ENCODE measurements around the gene USHBP1.

Gene USHBP1

DNA sequence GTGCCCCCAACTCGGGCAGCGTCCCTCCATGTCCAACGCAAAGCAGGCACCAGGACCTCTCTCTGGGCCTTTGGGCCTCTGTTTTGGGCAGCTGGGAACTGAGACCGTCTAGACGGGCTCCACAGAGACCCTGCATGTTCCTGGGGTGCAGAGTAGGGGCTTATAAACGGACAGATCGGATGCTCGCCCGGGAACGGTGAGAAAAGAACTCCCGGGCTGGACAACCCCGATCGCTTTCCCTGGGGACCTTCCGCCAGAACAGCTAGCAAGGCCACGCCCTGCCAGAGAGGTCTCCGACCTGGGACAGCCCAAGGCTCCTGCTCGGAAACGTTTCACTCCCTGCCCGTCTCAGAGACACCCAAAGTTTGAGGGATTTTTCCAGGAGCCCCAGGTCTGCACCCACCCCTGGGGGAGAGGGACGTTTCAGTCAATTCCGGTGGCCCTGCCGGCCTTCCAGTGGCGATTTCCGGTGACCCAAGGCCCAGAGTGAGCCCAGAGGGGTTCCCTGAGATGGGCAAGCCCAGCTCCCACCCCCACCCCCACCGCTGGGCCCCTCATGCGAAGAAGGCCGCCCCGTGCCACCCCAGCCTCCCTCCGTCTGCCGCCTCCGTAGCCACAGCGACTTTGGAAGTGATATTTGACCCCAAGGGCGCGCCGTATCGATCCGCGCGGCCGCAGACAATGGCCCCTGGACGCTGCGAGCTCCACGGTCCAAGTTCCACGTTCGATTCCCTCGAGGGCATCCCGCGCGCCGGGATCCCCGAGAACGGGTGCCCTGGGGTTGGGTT is 20.5 kb downstream of the USHBP1 start:
- TF ChIP-seq PAX5 (IDR thresholded peaks at IDR 0.05; ENCODE audit: insufficient read depth, low read length, severe bottlenecking): no peak
- TF ChIP-seq TAF1 (IDR thresholded peaks at IDR 0.05; ENCODE audit: low read depth, low read length): no peak
- TF ChIP-seq SPI1 (IDR thresholded peaks at IDR 0.05; ENCODE audit: low read depth, low read length): no peak
- TF ChIP-seq POU2F2 (IDR thresholded peaks at IDR 0.05; ENCODE audit: low read depth, low read length): no peak
- no peak for TF ChIP-seq POLR2AphosphoS5 (IDR thresholded peaks at IDR 0.05; ENCODE audit: low read depth, low read length)
- no peak for TF ChIP-seq POLR2A (IDR thresholded peaks at IDR 0.05; ENCODE audit: low read depth, low read length)
- DNase-seq (ENCODE audit: insufficient read length, low spot score) (no peak), FAIRE-seq (no peak)

GRCh38 chr19:17243211-17243829 is 21.2 kb downstream of the USHBP1 start:
- no peak for DNase-seq (ENCODE audit: insufficient read length, low spot score)
- no peak for TF ChIP-seq PAX5 (IDR thresholded peaks at IDR 0.05; ENCODE audit: insufficient read depth, low read length, severe bottlenecking)
- TF ChIP-seq POLR2AphosphoS5 (IDR thresholded peaks at IDR 0.05; ENCODE audit: low read depth, low read length): no peak
- TF ChIP-seq POU2F2 (IDR thresholded peaks at IDR 0.05; ENCODE audit: low read depth, low read length): no peak
- no peak for TF ChIP-seq TAF1 (IDR thresholded peaks at IDR 0.05; ENCODE audit: low read depth, low read length)
- TF ChIP-seq POLR2A (IDR thresholded peaks at IDR 0.05; ENCODE audit: low read depth, low read length): no peak
- no peak for TF ChIP-seq SPI1 (IDR thresholded peaks at IDR 0.05; ENCODE audit: low read depth, low read length)

GRCh38 chr19:17242431-17243208 is 21.9 kb downstream of the USHBP1 start:
- TF ChIP-seq TAF1 (IDR thresholded peaks at IDR 0.05; ENCODE audit: low read depth, low read length) (no peak), PAX5 (IDR thresholded peaks at IDR 0.05; ENCODE audit: insufficient read depth, low read length, severe bottlenecking) (peak; percentile 42), POU2F2 (IDR thresholded peaks at IDR 0.05; ENCODE audit: low read depth, low read length) (no peak)
- DNase-seq (ENCODE audit: insufficient read length, low spot score): no peak
- FAIRE-seq: no peak

More at GRCh38 chr19:17243211-17243829, 21.2 kb downstream of the USHBP1 start:
- no peak for FAIRE-seq

DNA sequence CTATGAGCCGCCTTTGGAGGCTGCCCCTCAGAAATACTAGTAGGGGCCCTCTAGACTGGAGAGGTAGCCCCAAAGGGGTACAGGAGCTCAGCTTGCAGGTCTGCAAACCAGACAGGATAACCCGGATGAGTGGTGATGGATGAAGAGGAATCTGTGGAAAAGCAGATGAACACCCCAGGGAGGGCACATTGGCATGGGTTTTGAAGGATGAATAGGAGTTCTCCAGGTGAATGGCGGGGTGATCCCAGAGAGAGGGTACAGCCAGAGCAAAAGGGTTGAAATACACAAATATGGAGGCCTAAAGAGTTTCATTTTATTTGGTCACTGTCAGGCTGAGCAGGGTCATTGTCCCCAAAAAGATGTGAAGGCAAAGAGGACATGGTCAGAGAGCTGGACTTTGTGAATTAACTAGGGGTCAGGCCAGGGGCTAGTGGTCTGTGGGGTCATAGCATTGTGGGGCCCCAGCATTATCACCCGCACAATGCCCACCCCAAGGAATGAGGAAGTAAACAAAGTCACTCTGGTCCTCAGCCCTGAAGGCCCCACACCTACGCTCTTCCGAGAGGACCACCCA is 23.6 kb downstream of the USHBP1 start:
- no peak for DNase-seq (ENCODE audit: insufficient read length, low spot score)
- TF ChIP-seq SPI1 (IDR thresholded peaks at IDR 0.05; ENCODE audit: low read depth, low read length): no peak
- no peak for TF ChIP-seq POLR2AphosphoS5 (IDR thresholded peaks at IDR 0.05; ENCODE audit: low read depth, low read length)
- TF ChIP-seq TAF1 (IDR thresholded peaks at IDR 0.05; ENCODE audit: low read depth, low read length): no peak
- TF ChIP-seq POU2F2 (IDR thresholded peaks at IDR 0.05; ENCODE audit: low read depth, low read length): no peak
- TF ChIP-seq POLR2A (IDR thresholded peaks at IDR 0.05; ENCODE audit: low read depth, low read length): no peak
- no peak for TF ChIP-seq PAX5 (IDR thresholded peaks at IDR 0.05; ENCODE audit: insufficient read depth, low read length, severe bottlenecking)
- FAIRE-seq: no peak

DNA sequence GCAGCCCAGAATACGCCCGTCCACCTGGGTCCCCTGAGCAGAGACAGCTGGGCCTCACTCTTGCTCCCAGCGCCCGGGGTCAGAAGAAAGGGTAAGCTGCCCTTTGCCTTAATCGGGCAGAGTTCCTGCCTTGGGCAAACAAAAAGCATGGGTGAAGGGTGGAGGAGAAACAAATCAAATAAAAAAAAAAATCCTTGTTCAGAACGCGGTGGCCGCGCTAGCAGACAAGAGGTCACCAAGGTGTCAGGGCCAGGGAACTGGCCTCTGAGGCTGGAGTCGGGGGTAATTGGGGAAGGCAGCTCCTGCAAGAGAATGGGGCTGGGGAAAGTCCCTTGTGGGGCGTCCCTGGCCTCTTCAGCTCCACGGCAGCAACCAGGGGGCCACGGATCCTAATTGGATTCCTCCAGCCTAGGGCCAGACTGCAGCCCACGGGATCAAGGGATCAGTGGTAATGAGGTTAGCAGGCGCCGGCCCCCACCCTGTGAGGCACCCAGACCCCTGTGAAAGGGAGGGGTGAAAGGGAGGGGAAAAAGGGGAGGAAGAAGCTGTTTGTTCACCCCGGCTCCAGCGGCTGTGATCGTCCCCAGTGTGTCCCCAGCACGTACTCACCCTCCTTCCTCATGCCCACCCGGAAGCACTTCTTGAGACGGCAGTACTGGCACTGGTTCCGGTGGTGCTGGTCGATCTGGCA is 24.3 kb downstream of the USHBP1 start:
- no peak for FAIRE-seq
- TF ChIP-seq POLR2AphosphoS5 (IDR thresholded peaks at IDR 0.05; ENCODE audit: low read depth, low read length) (no peak), SPI1 (IDR thresholded peaks at IDR 0.05; ENCODE audit: low read depth, low read length) (no peak), TAF1 (IDR thresholded peaks at IDR 0.05; ENCODE audit: low read depth, low read length) (no peak), PAX5 (IDR thresholded peaks at IDR 0.05; ENCODE audit: insufficient read depth, low read length, severe bottlenecking) (no peak)

DNA sequence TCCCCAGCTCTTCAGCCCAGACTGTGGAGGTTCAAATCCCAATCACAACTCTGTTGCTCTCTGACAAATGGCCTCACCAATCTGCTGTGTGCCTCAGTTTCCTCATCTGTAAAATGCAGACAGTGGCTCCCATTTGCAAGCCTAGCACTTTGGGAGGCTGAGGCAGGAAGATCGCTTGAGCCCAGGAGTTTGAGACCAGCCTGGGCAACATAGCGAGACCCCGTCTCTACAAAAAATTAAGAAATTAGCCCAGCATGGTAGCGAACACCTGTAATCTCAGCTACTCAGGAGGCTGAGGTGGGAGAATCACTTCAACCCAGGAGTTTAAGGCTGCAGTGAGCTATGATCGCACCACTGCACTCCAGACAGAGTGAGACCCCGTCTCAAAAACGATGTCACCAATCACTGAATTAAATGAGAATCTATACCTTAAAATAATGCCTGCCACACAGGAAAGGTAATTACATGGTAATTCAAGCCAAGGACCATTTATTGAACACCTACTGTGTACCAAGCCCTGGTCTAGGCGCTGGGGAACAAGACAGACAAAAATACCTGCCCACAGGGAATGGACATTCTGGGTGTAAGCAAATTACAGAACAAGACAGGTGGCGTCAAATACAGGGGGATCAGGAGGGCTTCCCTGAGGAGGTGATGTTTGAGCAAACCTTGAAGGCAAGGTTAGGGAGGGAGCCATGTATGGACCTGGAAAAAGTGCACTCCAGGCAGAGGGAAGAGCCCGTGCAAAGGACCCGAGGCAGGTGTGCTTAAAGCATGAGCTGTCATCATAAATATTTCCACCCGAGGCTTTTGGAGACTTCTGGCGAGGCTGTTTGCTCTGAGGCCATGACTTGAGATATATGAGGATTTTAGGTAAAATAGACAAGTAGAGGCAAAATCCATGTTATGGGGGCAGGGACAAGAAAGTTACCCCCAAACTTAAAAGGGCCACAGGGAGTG is 26.5 kb downstream of the USHBP1 start:
- TF ChIP-seq POLR2A (IDR thresholded peaks at IDR 0.05; ENCODE audit: low read depth, low read length) (no peak), POLR2AphosphoS5 (IDR thresholded peaks at IDR 0.05; ENCODE audit: low read depth, low read length) (no peak), TAF1 (IDR thresholded peaks at IDR 0.05; ENCODE audit: low read depth, low read length) (no peak), SPI1 (IDR thresholded peaks at IDR 0.05; ENCODE audit: low read depth, low read length) (no peak), POU2F2 (IDR thresholded peaks at IDR 0.05; ENCODE audit: low read depth, low read length) (no peak), PAX5 (IDR thresholded peaks at IDR 0.05; ENCODE audit: insufficient read depth, low read length, severe bottlenecking) (no peak)
- FAIRE-seq: no peak
- DNase-seq (ENCODE audit: insufficient read length, low spot score): no peak

More for the DNA sequence above, 24.3 kb downstream of the USHBP1 start:
- DNase-seq (ENCODE audit: insufficient read length, low spot score): no peak

DNA sequence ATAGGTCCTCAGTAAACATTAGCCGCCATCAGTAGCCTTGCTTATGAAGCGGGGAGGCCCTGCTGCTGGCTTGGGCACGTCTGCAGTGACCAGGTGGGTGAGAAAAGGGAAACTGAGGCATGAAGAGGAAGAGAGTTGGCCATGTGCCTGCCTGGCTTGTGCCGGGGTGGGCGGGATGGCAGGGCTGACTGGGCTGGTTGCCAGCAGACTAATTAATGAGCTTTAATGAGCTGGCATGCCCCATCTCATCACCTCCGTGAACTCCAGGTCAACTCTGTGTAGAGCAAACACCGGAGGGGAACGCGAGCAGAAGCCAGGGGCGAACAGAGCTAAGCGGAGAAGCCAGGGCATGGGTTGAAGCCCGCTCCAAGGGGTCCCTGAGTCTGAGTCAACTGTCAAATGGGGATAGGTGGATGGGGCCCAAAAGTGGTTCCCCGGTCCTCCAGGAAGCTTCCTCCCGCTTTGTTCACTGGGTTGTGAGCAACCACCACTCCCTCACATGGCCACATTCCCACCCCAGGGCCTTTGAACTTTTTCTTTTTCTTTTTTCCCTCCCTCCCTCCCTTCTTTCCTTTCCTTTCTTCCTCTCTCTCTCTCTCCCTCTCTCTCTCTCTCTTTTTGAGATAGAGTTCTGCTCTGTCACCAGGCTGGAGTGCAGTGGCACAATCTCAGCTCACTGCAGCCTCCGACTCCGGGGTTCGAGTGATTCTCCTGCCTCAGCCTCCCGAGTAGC is 27.6 kb downstream of the USHBP1 start:
- no peak for FAIRE-seq
- TF ChIP-seq POU2F2 (IDR thresholded peaks at IDR 0.05; ENCODE audit: low read depth, low read length): no peak
- no peak for TF ChIP-seq SPI1 (IDR thresholded peaks at IDR 0.05; ENCODE audit: low read depth, low read length)
- no peak for TF ChIP-seq PAX5 (IDR thresholded peaks at IDR 0.05; ENCODE audit: insufficient read depth, low read length, severe bottlenecking)
- no peak for TF ChIP-seq POLR2A (IDR thresholded peaks at IDR 0.05; ENCODE audit: low read depth, low read length)
- no peak for TF ChIP-seq TAF1 (IDR thresholded peaks at IDR 0.05; ENCODE audit: low read depth, low read length)

More for the DNA sequence above, 27.6 kb downstream of the USHBP1 start:
- no peak for DNase-seq (ENCODE audit: insufficient read length, low spot score)

Data from GM12891 (cell line).